Left kidney (tissue), 2 donors: ENCODE measurements around the gene SELENOM. TPM values are rescaled to one million over a fixed set of nuclear protein-coding genes. Genes with fewer than 3 reads are reported as not detected.
A peak's percentile ranks its signal among the peaks of the same experiment; 100 is the strongest.
"Not testable (repeated sequence)": the region's sequence is repeated elsewhere in the genome, so short reads cannot be mapped to it uniquely, and the experiment has no call there.

Source experiments
- DNase-seq: peaks from one replicate; pipeline ENCODE4 v3.0.0-alpha.2; 2013
- polyA plus RNA-seq: library from polyadenylated mRNA; unstranded; fragments of 120-200 nt; gene quantifications from one replicate; pipeline ENCODE4 v1.2.1, GENCODE V29; 2013; ENCODE audit not compliant: insufficient read length

SELENOM gene
- polyA plus RNA-seq, 1 donor = 3.5 TPM

GRCh38 chr22:31135706-31136105, 28.3 kb upstream of the SELENOM start:
- DNase-seq = no peak

GRCh38 chr22:31134688-31135087, 27.3 kb upstream of the SELENOM start:
- DNase-seq = no peak

- DNase-seq = no peak
Observed at GRCh38 chr22:31133911-31134310, 26.5 kb upstream of the SELENOM start.

GRCh38 chr22:31130873-31131272, 23.5 kb upstream of the SELENOM start:
- DNase-seq = no peak

- no peak for DNase-seq
Observed at GRCh38 chr22:31128156-31128555, 20.8 kb upstream of the SELENOM start.

GRCh38 chr22:31127181-31127772, 19.9 kb upstream of the SELENOM start:
- DNase-seq = no peak

- no peak for DNase-seq
Observed at GRCh38 chr22:31126869-31127175, 19.5 kb upstream of the SELENOM start.

- no peak for DNase-seq
Observed at GRCh38 chr22:31126128-31126868, 18.9 kb upstream of the SELENOM start.

GRCh38 chr22:31125521-31126117, 18.3 kb upstream of the SELENOM start:
- DNase-seq = no peak

- DNase-seq = no peak
Observed at GRCh38 chr22:31124811-31125465, 17.6 kb upstream of the SELENOM start.

- DNase-seq = no peak
Observed at GRCh38 chr22:31124290-31124689, 16.9 kb upstream of the SELENOM start.

GRCh38 chr22:31123292-31123602, 15.9 kb upstream of the SELENOM start:
- no peak for DNase-seq

GRCh38 chr22:31122532-31123291, 15.3 kb upstream of the SELENOM start, which contains the start of gene INPP5J:
Gene INPP5J (plus strand): TSS chr22:31122966. CDS start chr22:31123015, 49 bp downstream.
- DNase-seq = peak; percentile 61

GRCh38 chr22:31122196-31122531, 14.8 kb upstream of the SELENOM start:
- DNase-seq = no peak

GRCh38 chr22:31121403-31121802, 14.0 kb upstream of the SELENOM start:
- no peak for DNase-seq

- DNase-seq = no peak
Observed at GRCh38 chr22:31120642-31121041, 13.3 kb upstream of the SELENOM start.

- DNase-seq = no peak
Observed at GRCh38 chr22:31120230-31120629, 12.9 kb upstream of the SELENOM start.

GRCh38 chr22:31119026-31119717, 11.8 kb upstream of the SELENOM start:
- no peak for DNase-seq

GRCh38 chr22:31118046-31118820, 10.9 kb upstream of the SELENOM start:
- DNase-seq = no peak

GRCh38 chr22:31112547-31113091, 5.3 kb upstream of the SELENOM start:
- DNase-seq = not testable (repeated sequence)

- no peak for DNase-seq
Observed at GRCh38 chr22:31107894-31108218, 488 bp upstream of the SELENOM start.
